Measurements from ENCODE around the gene FBP2.

DNA sequence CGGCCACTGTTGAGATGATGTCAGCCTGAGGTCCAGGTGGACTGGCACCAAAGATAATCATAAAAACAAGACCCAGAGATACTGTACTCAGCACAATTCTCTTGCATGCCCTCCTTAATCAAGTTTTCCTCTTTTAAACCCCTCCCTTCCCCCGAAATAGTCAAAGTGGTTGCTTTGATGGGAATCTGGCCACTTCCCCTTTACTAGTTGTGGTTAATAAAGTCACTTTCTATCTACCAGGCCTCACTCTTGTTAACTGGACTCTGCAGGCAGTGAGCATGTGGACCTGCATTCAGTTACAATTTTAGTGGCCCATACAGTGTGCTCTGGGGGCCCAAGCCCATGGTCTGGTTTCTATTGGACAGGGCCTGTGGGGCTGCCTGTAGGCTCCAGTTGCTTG lies 17.5 kb downstream of the FBP2 start:
- TF ChIP-seq ZBTB7A (IDR thresholded peaks at IDR 0.05; ENCODE audit: low read depth) = no peak
- TF ChIP-seq TEAD4 (IDR thresholded peaks at IDR 0.05) = no peak
- no peak for TF ChIP-seq RAD21 (IDR thresholded peaks at IDR 0.05; ENCODE audit: low read depth)
- no peak for TF ChIP-seq EP300 (IDR thresholded peaks at IDR 0.05; ENCODE audit: borderline replicate concordance)
- no peak for TF ChIP-seq CEBPB (IDR thresholded peaks at IDR 0.05)
- no peak for TF ChIP-seq EGR1 (IDR thresholded peaks at IDR 0.05)
- TF ChIP-seq NFIC (IDR thresholded peaks at IDR 0.05) = no peak
